ENCODE data around the gene CALCB.

- TF ChIP-seq POLR2AphosphoS5 (IDR thresholded peaks at IDR 0.05; ENCODE audit: low read depth, low read length) (no peak), MAX (IDR thresholded peaks at IDR 0.05) (no peak), CTCF (IDR thresholded peaks at IDR 0.05; ENCODE audit: control extremely low read depth in 1 of 3, insufficient read depth in 1 of 3, low read depth in 1 of 3, low read length in 3 of 3) (no peak), CBX8 (IDR thresholded peaks at IDR 0.05; ENCODE audit: borderline replicate concordance, low read depth, low read length) (no peak), POLR2A (IDR thresholded peaks at IDR 0.05; ENCODE audit: control extremely low read depth in 1 of 2, low read depth in 2 of 2, low read length in 2 of 2) (no peak), RNF2 (IDR thresholded peaks at IDR 0.05; ENCODE audit: borderline replicate concordance, low read depth, low read length, missing control alignments, poor library complexity, severe bottlenecking) (no peak), BRCA1 (IDR thresholded peaks at IDR 0.05; ENCODE audit: low read depth, low read length) (no peak), TEAD4 (IDR thresholded peaks at IDR 0.05; ENCODE audit: low read depth, low read length) (no peak)
Measured at GRCh38 chr11:15099267-15099666, 25.9 kb downstream of the CALCB start.
